Amygdala (tissue), 56 donors: Measurements from ENCODE around the gene PATJ.
"Not testable (repeated sequence)": the region's sequence is repeated elsewhere in the genome, so short reads cannot be mapped to it uniquely, and the experiment has no call there.

ENCODE experiments used
- DNase-seq, 56 donors: peaks; one replicate each; lab custom pipeline; 2025; lab: John Stamatoyannopoulos, UW

The PATJ gene

GRCh38 chr1:61818992-61819391, 76.7 kb downstream of the PATJ start:
- no peak for DNase-seq

GRCh38 chr1:61819421-61819820, 77.1 kb downstream of the PATJ start:
- DNase-seq, result no peak

GRCh38 chr1:61825393-61825792, 83.1 kb downstream of the PATJ start:
- no peak for DNase-seq

GRCh38 chr1:61828805-61829204, 86.5 kb downstream of the PATJ start:
- no peak for DNase-seq

- DNase-seq, result no peak
These were observed 94.4 kb downstream of the PATJ start for GRCh38 chr1:61836649-61837048.

- DNase-seq, result not testable (repeated sequence)
These were observed 95.3 kb downstream of the PATJ start for GRCh38 chr1:61837607-61838006.

- DNase-seq, result no peak
These were observed 97.4 kb downstream of the PATJ start for GRCh38 chr1:61839679-61840078.

GRCh38 chr1:61842036-61842435, 99.8 kb downstream of the PATJ start:
- DNase-seq, result no peak

- DNase-seq, result no peak
These were observed 100.7 kb downstream of the PATJ start for GRCh38 chr1:61842863-61843514.

- no peak for DNase-seq
These were observed 101.7 kb downstream of the PATJ start for GRCh38 chr1:61844006-61844405.

- DNase-seq, result not testable (repeated sequence)
These were observed 102.4 kb downstream of the PATJ start for GRCh38 chr1:61844664-61845063.

- DNase-seq, result no peak
These were observed 109.0 kb downstream of the PATJ start for GRCh38 chr1:61851235-61851634.

- peak in 3 of 56 donors; percentile 3 to 59 (median 22) for DNase-seq
These were observed 109.8 kb downstream of the PATJ start for GRCh38 chr1:61851849-61852669.

- peak in 2 of 56 donors; percentile 5 to 6 for DNase-seq
These were observed 110.4 kb downstream of the PATJ start for GRCh38 chr1:61852670-61853015.

- no peak for DNase-seq
These were observed 111.3 kb downstream of the PATJ start for GRCh38 chr1:61853583-61853982.

- DNase-seq, result no peak
These were observed 122.2 kb downstream of the PATJ start for GRCh38 chr1:61864489-61864888.

- no peak for DNase-seq
These were observed 123.5 kb downstream of the PATJ start for GRCh38 chr1:61865646-61866220.

- no peak for DNase-seq
These were observed 127.4 kb downstream of the PATJ start for GRCh38 chr1:61869691-61870109.

GRCh38 chr1:61872206-61872605, 129.9 kb downstream of the PATJ start:
- DNase-seq, result no peak

GRCh38 chr1:61873581-61873980, 131.3 kb downstream of the PATJ start:
- no peak for DNase-seq

- DNase-seq, result no peak
These were observed 131.7 kb downstream of the PATJ start for GRCh38 chr1:61873994-61874393.

GRCh38 chr1:61875198-61875597, 132.9 kb downstream of the PATJ start:
- no peak for DNase-seq
